GM13977 (cell line): ENCODE results near the gene SPRTN.
A peak's percentile ranks its signal among the peaks of the same experiment; 100 is the strongest.

Experiments
- DNase-seq: peaks from one replicate; pipeline ENCODE4 v3.0.0; 2012; ENCODE audit warnings: low spot score
- in situ Hi-C: fragments of 300-500 bp; cut with MboI; formaldehyde crosslinking; loops from one replicate; pipeline ENCODE4 v1.12.0; 2022; ENCODE audit warnings: low sequenced_read_pairs, low pct_unique_long_range_greater_than_20kb, mixed read lengths, inconsistent platforms; ENCODE audit not compliant: unreplicated experiment
- TF ChIP-seq, protein P1 (sequence below): IDR thresholded peaks from 2 replicates; pipeline ENCODE4 v1.5.1; 2012; ENCODE audit warnings: mild to moderate bottlenecking, control low read depth; ENCODE audit not compliant: insufficient read depth; ENCODE audit errors: extremely low read depth, missing control alignments

Gene SPRTN

DNA sequence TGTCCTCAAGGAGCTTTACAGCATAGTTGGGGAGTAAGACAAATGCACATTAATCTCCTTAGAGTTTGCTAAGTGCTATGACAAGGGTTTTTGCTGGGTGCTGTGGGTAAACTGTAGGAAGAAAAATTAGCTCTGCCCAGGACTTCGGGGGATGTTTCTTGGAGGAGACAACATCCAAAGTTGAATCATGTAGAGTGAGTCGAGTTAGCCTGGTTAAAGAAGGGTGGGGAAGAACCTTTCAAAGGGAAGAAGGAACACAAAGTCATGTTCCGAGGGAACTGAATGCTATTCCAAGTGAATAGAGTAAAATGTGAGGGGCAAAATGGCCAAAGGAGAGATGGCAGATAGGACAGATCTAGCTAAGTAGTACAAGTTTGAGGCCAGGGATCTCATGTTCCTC lies 17.1 kb downstream of the SPRTN start:
- in situ Hi-C loops: loop anchor here (10.0 kb wide), 1 partner anchor 250 kb away; no protein-coding TSS in a partner anchor
- no peak for DNase-seq
- TF ChIP-seq, protein P1, sequence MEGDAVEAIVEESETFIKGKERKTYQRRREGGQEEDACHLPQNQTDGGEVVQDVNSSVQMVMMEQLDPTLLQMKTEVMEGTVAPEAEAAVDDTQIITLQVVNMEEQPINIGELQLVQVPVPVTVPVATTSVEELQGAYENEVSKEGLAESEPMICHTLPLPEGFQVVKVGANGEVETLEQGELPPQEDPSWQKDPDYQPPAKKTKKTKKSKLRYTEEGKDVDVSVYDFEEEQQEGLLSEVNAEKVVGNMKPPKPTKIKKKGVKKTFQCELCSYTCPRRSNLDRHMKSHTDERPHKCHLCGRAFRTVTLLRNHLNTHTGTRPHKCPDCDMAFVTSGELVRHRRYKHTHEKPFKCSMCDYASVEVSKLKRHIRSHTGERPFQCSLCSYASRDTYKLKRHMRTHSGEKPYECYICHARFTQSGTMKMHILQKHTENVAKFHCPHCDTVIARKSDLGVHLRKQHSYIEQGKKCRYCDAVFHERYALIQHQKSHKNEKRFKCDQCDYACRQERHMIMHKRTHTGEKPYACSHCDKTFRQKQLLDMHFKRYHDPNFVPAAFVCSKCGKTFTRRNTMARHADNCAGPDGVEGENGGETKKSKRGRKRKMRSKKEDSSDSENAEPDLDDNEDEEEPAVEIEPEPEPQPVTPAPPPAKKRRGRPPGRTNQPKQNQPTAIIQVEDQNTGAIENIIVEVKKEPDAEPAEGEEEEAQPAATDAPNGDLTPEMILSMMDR: no peak

DNA sequence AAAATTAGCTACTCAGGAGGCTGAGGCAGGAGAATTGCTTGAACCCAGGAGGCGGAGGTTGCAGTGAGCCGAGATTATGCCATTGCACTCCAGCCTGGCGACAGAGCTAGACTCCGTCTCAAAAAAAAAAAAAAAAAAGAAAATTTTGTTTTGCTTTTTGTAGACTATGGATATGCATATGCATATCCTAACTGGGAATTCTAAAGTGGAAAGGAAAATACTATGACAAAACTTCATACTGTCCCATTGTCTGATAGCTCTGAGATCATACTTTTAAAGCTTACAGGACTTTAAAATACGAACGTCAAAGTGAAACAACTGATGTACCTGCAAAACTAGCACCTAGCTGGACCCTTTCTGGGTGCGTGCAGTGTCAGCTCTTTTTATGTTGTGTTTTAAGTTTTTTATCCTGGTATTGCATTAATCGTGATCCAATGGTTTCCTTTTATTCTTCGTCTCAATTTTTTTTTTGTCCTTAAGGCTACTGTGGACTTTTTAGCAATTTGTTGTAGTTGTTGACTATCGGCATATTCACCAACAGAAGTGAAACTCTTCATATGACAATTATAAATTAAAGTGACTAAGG lies 19.2 kb downstream of the SPRTN start:
- no peak for DNase-seq
- TF ChIP-seq, protein P1: no peak
- in situ Hi-C loops: loop anchor here (10.0 kb wide), 1 partner anchor 248 kb away; no protein-coding TSS in a partner anchor

DNA sequence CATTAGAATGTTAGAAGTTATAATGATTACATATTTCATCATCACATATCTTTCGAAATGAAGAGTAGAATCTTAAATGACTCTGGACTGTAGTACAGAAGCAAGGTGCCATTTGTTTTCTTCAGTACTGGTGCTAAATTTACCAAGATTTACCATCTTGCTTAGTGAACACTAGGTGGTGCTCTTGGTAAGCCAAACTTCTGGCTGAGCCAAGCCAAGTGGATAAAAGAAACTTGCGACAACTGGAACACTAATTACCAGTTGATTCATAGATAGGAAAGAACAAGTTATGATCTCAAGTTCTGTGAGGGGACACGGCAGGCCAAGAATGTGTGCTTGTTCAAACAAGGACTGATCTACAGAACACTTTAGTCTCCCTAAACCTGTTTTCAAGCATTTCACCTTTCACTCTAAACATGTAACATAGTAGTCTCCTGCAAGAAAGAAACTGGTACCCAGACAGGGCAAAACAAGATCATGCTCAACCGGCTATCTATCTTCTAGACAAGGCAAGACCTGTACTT lies 19.8 kb downstream of the SPRTN start:
- peak; percentile 63 for DNase-seq
- in situ Hi-C loops: loop anchor here (10.0 kb wide), 1 partner anchor 247 kb away; no protein-coding TSS in a partner anchor
- TF ChIP-seq, protein P1: peak; percentile 76

DNA sequence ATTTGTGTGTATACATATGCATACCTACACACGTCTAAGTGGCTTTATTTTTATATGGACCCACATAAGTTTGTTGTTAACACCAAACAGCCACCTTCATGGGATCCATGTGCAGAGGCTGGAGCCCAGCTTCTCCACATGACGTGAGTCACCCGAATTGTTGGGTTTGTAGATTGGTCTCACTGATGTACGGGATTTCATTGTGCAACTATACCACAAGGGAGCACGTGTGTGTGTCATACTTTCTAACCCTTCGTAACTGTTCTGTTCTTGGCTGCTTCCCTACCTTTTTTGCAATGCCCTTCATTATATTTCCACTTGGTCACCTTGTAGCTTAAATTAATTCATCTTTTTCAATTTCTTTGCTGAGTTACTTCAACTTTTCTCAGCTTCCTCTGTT lies 21.0 kb downstream of the SPRTN start:
- TF ChIP-seq, protein P1: no peak
- in situ Hi-C loops: loop anchor here (10.0 kb wide), 1 partner anchor 246 kb away; no protein-coding TSS in a partner anchor
- no peak for DNase-seq

DNA sequence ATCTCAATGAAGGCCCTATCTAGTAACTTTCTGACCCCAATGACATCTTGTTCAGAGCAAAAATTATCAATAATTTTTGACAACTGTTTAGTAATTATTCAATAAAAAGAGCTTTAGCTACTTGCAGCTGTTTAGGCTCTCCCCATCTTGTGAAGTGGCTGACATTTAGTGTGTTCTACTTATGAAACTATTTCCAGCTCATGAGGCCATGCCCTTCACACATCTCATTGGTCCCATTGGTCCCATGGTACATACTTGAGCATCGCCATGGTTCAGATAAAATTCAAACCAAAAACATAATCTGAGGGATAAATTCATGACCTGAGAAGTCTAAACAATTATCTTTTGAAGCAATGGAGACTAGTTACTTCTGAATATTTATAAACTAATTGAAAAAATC lies 24.2 kb downstream of the SPRTN start:
- in situ Hi-C loops: no loop called here
- TF ChIP-seq, protein P1: no peak
- no peak for DNase-seq

DNA sequence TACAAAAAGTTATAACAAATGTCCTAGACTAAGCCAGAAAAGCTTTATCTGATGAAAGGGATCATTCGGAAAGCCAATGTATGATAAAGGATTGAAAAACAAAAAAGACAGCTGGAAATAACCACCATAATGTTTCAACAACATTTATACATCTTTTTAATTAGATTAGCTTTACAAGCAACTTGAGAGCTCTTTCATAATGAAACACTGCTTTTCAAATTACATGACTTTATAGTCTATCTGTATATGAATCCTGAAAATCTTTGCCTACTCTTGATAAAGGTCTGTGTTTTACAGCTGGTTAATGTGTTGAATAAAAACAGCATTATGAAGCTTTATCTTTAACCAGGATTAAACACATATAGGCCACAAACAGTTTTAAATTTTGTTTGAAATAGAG lies 25.5 kb downstream of the SPRTN start:
- DNase-seq: no peak
- in situ Hi-C loops: no loop called here
- TF ChIP-seq, protein P1: no peak
